Sigmoid colon (tissue), 7 donors: ENCODE results near the gene RANBP1. TPM values are rescaled to one million over a fixed set of nuclear protein-coding genes. Genes with fewer than 3 reads are reported as not detected.

ENCODE experiments used
- DNase-seq: peaks from one replicate; pipeline ENCODE4 v3.0.0-alpha.2; 2019
- H3K27ac ChIP-seq, 4 donors: fragments of 200-600 bp; sonication (generic); one replicate each; pipeline ENCODE4 v1.5.1; 2016 to 2019; ENCODE audit warnings: mild to moderate bottlenecking in 1 of 4
- H3K27me3 ChIP-seq, 3 donors: fragments of 200-600 bp; sonication (generic); one replicate each; pipeline ENCODE4 v1.5.1; 2019; ENCODE audit warnings: mild to moderate bottlenecking in 1 of 3
- H3K36me3 ChIP-seq, 4 donors: fragments of 200-600 bp; sonication (generic); one replicate each; pipeline ENCODE4 v1.5.1; 2016 to 2019
- H3K4me1 ChIP-seq, 4 donors: fragments of 200-600 bp; sonication (generic); one replicate each; pipeline ENCODE4 v1.5.1; 2017 to 2019
- H3K4me3 ChIP-seq, 4 donors: fragments of 200-600 bp; sonication (generic); one replicate each; pipeline ENCODE4 v1.5.1; 2017 to 2019; ENCODE audit warnings: mild to moderate bottlenecking in 2 of 4, moderate library complexity in 1 of 4
- H3K9me3 ChIP-seq, 4 donors: fragments of 200-600 bp in 3 of 4; sonication (generic) in 3 of 4; one replicate each; pipeline versions ENCODE4 v1.5.1 to v1.6.1; 2013 to 2019
- CTCF ChIP-seq, 4 experiments: fragments of 450-650 bp in 3 of 4; fragments of 200-600 bp in 1 of 4; IDR thresholded peaks; one replicate each; pipeline ENCODE4 v1.5.1; 2016 to 2019; ENCODE audit warnings: antibody characterized with exemption in 4 of 4, mild to moderate bottlenecking in 3 of 4, moderate library complexity in 2 of 4
- EP300 ChIP-seq, 4 donors: sonication (generic); formaldehyde crosslinking; IDR thresholded peaks; one replicate each; pipeline ENCODE4 v1.6.1; 2017; ENCODE audit warnings: antibody characterized with exemption in 4 of 4
- POLR2A ChIP-seq, 2 donors: fragments of 450-650 bp; IDR thresholded peaks; one replicate each; pipeline ENCODE4 v1.6.1; 2016; ENCODE audit warnings: antibody characterized with exemption in 2 of 2, mild to moderate bottlenecking in 2 of 2, moderate library complexity in 2 of 2
- POLR2AphosphoS5 ChIP-seq, 4 donors: sonication (generic); formaldehyde crosslinking; IDR thresholded peaks; one replicate each; pipeline ENCODE4 v1.6.1; 2017; ENCODE audit warnings: antibody characterized with exemption in 4 of 4
- WGBS, 2 donors: extraction: QIAGEN DNeasy Blood & Tissue Kit; methylation state at CpG; one replicate each; pipeline ENCODE4 v1.1.7; 2013; 5-methylcytosine and 5-hydroxymethylcytosine counted together
- intact Hi-C: fragments of 100-400 bp; cut with DNase I; formaldehyde crosslinking; loops from one replicate; pipeline ENCODE4 v1.15.1; 2023
- polyA plus RNA-seq, 3 donors: library from polyadenylated mRNA; stranded (reverse); fragments of 200-250 nt; gene quantifications; one replicate each; pipeline ENCODE4 v1.2.3, GENCODE V29; 2013
- total RNA-seq, 4 donors: library from RNA; depleted of rRNA; stranded (reverse); fragments of >200 nt; gene quantifications; one replicate each; pipeline ENCODE4 v1.1.0, GENCODE V29; 2016
- donor health status: healthy with polysubstance abuse.
- donor health status: Bipolar disorder and iron deficiency.
- donor health status: healthy.

Gene RANBP1
- total and polyA plus RNA-seq, 7 donors, result 67.9 to 194 (median 154) TPM

- H3K4me1 ChIP-seq, result peaks cover 0 to 19% (median 5%) of the 10 kb centered on the region in 4 donors
- TF ChIP-seq POLR2AphosphoS5 (IDR thresholded peaks at IDR 0.05), result no peak
- no peak for TF ChIP-seq CTCF (IDR thresholded peaks at IDR 0.05)
- no peak for TF ChIP-seq EP300 (IDR thresholded peaks at IDR 0.05)
- no peak for TF ChIP-seq POLR2A (IDR thresholded peaks at IDR 0.05)
- intact Hi-C loops, result no loop called here
- no peaks in the 10 kb centered on the region for H3K9me3 ChIP-seq
- WGBS, 2 donors, result 89 to 93% methylated on average over 32 of the region's 32 CpGs
- H3K27me3 ChIP-seq, result no peaks in the 10 kb centered on the region
- DNase-seq, result no peak
- no peak overlapping the region for H3K27ac ChIP-seq
- H3K36me3 ChIP-seq, result peaks cover 0 to 65% (median 30%) of the 10 kb centered on the region in 4 donors
- H3K4me3 ChIP-seq, result no peak overlapping the region
Observed at GRCh38 chr22:20125201-20126174, 9.6 kb downstream of the RANBP1 start.

- no peaks in the 10 kb centered on the region for H3K9me3 ChIP-seq
- intact Hi-C loops, result no loop called here
- no peak overlapping the region for H3K4me3 ChIP-seq
- H3K4me1 ChIP-seq, result peaks cover 0 to 17% (median 7%) of the 10 kb centered on the region in 4 donors
- TF ChIP-seq POLR2AphosphoS5 (IDR thresholded peaks at IDR 0.05) (no peak), POLR2A (IDR thresholded peaks at IDR 0.05) (no peak), EP300 (IDR thresholded peaks at IDR 0.05) (no peak), CTCF (IDR thresholded peaks at IDR 0.05) (no peak)
- no peak for DNase-seq
- peaks cover 0 to 57% (median 23%) of the 10 kb centered on the region in 4 donors for H3K36me3 ChIP-seq
- WGBS, 2 donors, result 80 to 87% methylated on average over 19 of the region's 19 CpGs
- no peaks in the 10 kb centered on the region for H3K27me3 ChIP-seq
- no peak overlapping the region for H3K27ac ChIP-seq
Observed at GRCh38 chr22:20126284-20127029, 10.6 kb downstream of the RANBP1 start.

GRCh38 chr22:20127318-20127868 is 11.5 kb downstream of the RANBP1 start:
- Histone ChIP-seq H3K27ac (no peak overlapping the region), H3K4me1 (peaks cover 0 to 12% (median 10%) of the 10 kb centered on the region in 4 donors), H3K4me3 (no peak overlapping the region), H3K27me3 (no peaks in the 10 kb centered on the region), H3K36me3 (peaks cover 0 to 47% (median 18%) of the 10 kb centered on the region in 4 donors), H3K9me3 (no peaks in the 10 kb centered on the region)
- TF ChIP-seq POLR2AphosphoS5 (IDR thresholded peaks at IDR 0.05) (no peak), POLR2A (IDR thresholded peaks at IDR 0.05) (no peak)
- intact Hi-C loops, result no loop called here
- no peak for DNase-seq
- WGBS, 2 donors, result 85 to 91% methylated on average over 15 of the region's 15 CpGs

GRCh38 chr22:20127869-20128618 is 12.1 kb downstream of the RANBP1 start:
- no peak for DNase-seq
- no peak overlapping the region for H3K4me3 ChIP-seq
- peaks cover 0 to 47% (median 18%) of the 10 kb centered on the region in 4 donors for H3K36me3 ChIP-seq
- WGBS, 2 donors, result 82 to 86% methylated on average over 17 of the region's 17 CpGs
- H3K9me3 ChIP-seq, result no peaks in the 10 kb centered on the region
- intact Hi-C loops, result no loop called here
- no peak overlapping the region for H3K27ac ChIP-seq
- TF ChIP-seq POLR2AphosphoS5 (IDR thresholded peaks at IDR 0.05) (no peak), EP300 (IDR thresholded peaks at IDR 0.05) (no peak), CTCF (IDR thresholded peaks at IDR 0.05) (no peak), POLR2A (IDR thresholded peaks at IDR 0.05) (no peak)
- no peaks in the 10 kb centered on the region for H3K27me3 ChIP-seq
- peaks cover 0 to 18% (median 16%) of the 10 kb centered on the region in 4 donors for H3K4me1 ChIP-seq
